Activated CD4-positive, alpha-beta T cell treated with anti-CD3 and anti-CD28 coated beads, Interleukin-2, amount 50 U/mL, for 16 hours (primary cell): ENCODE results near the gene ITPR1.

Experiments
- DNase-seq: peaks from one replicate; pipeline ENCODE4 v3.0.0-alpha.2; 2020

The ITPR1 gene

DNA sequence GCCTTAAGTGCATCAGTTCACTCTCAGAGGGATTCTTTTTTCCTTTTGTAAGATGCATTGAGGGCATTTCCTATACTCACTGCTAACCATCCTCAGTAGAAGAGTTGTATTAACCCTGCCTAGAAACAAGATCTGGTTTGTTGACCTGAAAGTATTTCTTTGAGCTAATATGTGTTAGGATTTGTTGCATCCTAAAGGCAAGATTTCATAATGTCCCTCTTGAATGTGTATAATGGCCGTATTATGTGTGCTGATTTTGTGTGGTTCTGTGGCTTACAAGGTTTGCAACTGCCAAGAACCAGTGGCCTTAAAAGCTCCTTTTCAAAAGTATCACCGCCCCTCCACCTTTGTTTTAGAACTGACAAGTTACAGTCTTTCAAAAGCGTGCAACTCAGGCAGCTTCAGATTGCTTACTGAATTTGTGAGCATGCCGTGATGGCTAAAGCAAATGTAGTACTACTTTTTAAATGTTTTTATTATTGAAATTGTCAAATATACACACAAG is 304.1 kb downstream of the ITPR1 start:
- no peak for DNase-seq

DNA sequence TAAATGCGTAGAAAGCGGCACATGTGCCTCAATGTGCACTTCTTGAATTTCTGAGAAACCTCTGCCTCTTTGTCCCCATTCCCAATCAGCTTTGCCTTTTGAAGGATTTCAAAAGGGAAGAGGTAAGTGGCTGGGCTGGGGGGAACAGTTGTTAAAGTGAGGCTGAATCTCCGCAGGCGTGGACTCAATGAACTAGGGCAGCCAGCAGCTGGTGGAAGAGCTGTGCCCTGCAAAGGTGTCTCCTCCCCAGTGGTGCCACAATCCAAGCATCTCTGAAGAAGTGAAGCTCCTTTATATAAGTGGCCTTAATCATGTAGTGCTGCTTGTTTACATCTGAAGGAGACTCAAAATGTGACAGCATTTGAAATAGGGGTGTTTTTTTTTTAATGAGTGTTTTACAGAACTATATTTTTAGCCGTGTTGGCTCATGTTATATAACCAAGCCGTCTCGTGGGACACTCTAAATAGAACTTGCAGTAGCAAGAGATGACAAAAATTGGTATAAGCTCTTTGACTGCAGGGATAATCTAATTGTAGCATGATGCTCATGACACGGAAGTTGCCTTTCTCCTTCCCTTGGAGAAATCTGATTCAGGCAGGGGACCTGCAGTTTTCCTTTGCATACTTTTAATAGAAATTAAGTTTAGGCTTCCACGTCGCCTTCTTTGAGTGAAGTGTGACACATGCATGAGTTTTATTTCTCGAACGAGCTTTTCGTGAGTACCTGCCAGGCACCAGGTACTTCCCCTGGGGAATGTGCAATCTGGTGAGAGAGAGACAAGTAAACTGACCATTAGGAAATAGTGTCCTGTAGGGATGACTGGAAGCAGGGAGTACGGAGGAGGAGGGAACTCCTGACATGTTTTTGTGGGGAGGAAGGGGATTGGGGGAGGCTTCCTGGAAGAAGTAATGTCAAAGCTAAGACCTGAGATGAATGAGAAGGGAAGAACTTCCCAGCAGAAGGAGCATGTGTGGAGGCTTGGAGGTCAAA is 306.4 kb downstream of the ITPR1 start:
- no peak for DNase-seq

DNA sequence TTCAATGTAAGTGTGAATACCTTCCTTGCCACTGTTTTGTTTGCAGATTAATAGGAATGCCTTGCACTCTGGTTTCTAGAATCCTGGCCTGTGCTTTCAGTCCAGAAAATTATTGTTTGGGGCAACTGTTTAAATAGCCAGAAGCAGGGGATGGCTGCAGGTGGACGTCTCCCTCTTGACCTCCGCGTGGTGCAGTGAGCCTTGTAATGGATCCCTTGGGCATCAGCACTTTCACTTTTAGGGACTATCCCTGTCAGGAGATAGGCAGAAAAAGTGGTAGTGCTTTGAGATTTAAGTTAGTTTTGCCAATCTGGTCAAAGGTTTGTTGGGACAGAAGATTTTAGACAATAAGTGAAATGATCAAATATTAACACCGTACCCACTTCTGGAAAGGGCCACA is 307.4 kb downstream of the ITPR1 start:
- DNase-seq, result no peak

DNA sequence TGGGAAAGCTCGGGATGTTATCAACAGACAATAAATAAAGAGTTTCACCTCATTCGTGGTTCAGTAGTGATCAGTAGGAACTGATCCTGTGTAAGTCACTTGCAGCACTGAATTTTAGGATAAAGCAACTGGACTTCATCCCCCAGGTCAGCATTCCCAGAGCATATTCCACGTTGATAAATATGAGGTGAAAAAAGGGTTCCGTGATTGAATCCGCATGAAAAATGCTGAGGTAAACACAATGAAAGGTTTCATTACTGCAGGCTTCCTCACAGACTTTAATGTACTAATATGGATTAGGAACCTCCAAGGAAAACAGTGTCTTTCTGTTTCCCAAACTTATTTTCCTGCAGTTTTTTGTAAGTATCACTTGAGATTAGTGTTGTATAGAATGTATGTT is 308.7 kb downstream of the ITPR1 start:
- DNase-seq, result no peak

DNA sequence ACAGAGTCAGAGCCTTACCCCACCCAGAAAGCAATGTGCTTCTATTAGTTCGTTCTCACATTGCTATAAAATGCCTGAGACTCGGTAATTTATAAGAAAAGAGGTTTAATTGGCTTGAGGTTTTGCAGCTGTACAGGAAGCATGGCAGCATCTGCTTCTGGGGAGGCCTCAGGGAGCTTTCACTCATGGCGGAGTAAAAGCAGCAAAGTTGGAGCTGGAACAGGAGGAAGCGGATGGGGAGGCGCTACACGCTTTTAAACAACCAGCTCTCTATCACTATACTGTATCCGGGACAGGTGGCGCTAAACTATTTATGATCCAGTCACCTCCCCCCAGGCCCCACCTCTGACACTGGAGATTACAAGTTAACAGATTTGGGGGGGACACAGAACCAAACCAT is 309.8 kb downstream of the ITPR1 start:
- DNase-seq, result no peak

DNA sequence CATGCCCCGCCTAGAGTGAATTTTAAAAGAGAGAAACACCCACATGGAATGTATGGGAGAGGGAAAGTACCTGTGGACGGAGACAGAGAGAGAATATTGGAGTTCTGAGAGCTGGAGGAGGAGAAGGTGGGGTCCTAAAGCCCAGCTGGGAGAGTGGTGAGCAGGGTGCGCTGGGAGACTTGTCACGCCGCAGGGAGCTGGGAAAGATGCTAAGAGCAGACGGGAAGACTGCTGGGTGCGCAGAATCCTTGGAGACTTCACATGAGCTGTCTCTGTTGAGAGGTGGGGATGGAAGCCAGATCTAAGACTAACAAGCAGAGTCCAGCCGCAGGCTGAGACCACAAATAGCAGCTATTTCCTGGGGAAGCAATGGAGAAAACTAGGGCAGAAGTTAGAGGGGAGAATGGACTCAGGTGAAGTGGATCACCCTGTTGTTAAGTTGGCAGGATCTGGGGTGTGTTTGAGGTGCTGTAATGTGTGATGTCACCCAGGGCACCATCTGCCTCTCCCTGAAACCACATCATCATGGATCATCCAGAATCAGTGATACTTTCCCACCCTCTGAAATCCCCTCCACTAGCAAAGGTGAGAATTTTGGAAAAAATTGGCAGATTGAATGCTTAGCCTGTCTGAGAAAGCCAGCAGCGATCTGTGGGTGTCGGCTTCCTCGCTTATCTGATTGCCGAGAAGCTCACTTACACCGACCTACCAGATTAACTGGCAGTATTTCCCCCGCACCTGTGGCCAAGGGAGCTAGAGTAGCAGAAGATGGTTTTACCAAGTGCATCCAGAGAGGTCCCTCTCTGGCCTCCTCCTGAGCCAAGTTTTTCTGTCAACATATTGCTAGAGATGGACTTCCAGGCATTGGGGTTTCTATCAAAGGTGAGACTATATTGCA is 311.3 kb downstream of the ITPR1 start:
- peak; percentile 61 for DNase-seq

DNA sequence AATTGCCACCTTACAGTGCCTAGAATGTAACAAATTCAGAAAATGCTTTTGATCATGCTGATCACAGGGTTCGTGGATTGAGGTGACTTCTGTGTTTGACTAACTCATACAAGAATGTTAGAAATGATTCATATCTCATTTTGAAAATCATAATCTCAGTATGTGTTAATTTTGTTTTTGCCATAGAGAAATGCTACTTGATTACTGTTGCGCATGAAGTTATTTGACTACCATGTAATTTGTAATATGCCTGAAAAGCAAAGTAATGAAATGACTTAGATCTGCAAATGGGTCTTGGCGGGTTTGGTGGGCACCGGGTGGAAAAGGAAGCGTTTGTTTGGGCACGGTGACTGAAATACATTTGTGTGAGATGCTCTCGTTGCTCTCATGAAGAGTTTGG is 312.5 kb downstream of the ITPR1 start:
- DNase-seq, result peak; percentile 88

DNA sequence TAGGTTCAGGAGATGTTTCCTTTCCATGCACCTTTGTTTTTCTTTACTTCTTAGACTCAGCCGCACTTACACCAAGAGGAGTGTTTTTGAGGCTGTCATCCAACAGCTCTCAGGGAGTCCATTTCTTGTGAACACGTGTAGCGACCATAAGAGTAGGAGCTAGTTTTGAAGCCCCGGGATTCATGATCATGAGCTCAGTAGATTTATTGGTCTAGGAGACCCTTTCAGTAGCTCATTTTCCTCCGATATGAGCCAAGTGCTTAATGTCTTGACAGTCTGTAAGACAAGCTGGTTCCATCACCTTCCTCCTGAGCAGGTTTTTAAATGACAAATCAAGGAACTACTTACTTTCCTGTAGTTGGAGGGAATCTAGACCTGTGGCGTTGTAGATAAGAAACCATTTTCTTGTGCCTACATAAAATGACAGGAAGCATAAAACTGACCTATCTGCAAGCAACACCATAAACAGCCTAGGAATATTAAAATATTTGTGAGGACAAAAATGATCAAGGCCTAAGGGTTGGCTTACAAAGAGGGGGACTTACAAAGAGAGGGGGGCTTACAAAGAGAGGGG is 313.5 kb downstream of the ITPR1 start:
- no peak for DNase-seq

DNA sequence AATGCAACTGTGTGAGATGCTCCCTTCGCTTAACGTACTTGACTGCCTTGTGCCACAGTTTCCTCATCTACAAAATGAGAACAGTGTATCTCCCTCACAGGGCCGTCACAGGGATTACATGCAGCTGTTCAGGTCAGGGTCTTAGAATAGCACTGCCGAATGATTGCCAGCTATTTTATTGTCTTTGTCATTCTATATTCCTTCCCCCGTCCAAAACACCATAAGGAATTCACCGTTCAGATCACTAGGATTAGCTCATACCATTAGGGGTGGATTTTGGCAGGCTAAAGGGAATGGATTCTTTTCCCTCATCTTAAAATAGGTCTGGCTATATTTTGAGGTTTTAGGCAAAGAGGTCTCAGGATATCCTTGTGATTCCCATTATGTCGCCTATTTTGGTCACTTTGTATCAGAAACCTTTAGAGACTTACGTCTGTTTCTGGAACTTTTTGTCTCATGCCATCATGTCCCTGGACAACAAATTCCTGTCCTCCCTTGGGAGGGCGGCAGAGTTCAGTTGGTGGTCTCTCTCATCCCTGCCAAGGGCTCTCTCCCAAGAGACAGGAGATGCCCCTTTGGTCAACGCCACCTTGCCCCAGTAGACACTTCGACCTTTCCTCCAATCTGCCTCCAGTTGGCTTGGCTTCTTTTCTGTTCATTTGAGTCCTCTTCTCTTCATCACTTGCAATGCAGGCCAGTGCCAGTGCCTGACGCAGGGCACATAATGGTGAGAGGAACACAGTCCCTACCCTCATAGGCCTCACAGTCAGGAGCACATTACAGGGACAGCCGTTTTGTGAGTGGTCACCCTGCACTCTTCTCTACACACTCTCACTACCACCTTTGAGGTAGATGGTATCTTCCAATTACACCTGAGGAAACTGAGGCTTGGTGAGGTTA is 314.5 kb downstream of the ITPR1 start:
- no peak for DNase-seq

DNA sequence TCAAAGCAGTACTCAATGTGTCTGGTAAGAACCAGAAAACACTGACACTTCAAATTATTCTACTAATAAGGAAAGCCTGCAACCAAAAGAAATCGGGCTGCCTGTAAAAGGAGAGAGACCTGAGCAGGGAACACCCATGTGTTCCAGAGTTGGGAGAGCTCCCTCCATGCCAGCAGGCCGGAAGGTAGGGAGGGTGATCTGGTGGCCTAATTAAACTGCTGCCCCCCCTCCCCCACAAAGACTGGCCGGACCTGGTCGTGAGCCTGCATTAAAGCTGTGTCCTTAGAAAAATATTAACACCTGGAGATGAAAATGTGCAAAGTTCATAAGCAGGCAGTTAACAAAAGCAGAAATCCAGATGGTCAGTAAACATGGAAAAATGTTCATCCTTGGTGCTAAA is 315.5 kb downstream of the ITPR1 start:
- DNase-seq, result no peak

DNA sequence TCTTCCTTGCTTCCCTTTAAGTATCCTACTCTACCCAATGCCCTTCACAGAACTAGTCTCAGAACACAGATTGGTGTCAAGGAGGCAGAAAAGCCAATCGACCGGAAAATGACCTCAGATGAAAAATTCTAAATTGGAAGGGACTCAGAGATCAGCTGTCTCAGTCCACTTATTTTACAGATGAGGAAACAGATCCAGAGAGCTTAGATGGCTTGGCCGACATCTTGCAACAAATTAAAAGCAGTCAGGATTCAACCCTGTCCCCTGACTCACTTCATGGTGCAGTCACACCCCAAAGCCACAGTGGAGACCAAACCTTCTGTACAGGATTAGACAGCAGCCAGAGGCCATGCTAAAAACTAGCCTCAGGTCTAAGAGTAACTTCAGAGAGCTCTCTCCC is 316.8 kb downstream of the ITPR1 start:
- no peak for DNase-seq

DNA sequence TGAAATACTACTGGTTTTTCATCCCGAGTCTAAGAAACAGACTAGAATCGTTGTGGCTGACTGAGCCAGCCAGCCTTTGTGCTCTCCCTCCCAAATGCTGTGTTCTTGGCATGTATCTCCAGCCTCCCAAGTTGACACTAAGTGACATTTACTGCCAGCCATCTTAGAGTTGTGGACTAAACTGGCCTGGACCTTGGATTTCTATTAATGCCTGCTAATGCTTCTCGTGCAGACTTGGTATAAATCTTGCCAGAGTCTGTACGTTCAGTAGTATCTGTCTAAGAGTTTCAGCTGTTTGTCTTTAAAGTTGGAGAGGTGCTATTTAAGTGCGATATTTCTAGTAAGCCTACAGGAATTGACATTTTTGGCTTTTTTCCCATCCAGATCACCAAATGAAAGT is 319.4 kb downstream of the ITPR1 start:
- no peak for DNase-seq

DNA sequence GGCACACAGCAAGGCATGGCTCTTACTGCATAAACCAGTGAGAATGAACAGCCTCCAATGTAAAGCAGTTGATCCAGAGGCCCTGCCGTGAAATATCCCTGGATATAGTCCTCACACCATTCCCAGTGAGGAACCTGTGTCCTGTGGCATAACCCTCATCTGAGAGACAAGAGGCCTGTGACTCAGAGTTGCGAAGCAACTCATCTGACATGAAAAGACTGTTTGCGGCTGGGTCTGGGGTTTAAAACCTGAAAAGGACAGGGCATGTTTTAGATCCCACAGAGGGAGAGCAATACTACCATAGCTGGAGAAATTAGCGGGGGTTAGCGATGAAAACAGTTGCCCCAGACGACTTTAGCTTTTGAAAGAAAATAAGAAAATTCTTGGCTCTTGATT is 320.8 kb downstream of the ITPR1 start:
- no peak for DNase-seq

DNA sequence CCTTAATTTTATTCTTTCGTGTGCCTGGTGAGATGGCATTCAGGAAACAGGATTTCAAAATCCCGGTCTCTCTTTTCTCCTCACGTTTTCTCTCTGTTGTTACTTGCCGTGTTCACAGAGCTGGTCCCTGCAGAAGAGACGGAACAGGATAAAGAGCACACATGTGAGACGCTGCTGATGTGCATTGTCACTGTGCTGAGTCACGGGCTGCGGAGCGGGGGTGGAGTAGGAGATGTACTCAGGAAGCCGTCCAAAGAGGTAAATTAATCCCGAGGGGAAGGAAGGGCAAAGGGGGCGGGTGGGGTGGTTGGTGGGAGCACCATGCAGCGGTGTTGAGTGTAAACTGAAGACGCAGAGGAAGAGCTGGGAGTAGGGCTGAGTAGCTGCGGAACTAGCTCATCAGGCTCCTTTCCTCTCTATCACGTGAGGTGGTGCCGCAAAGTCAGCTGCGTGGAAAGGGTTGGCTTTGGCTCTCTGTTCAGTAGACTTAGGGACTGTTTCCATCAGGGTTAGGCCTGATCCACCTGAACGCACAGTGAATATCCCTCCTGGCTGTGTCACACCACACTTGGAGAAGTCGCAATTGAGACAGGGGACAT is 321.3 kb downstream of the ITPR1 start:
- DNase-seq, result no peak

DNA sequence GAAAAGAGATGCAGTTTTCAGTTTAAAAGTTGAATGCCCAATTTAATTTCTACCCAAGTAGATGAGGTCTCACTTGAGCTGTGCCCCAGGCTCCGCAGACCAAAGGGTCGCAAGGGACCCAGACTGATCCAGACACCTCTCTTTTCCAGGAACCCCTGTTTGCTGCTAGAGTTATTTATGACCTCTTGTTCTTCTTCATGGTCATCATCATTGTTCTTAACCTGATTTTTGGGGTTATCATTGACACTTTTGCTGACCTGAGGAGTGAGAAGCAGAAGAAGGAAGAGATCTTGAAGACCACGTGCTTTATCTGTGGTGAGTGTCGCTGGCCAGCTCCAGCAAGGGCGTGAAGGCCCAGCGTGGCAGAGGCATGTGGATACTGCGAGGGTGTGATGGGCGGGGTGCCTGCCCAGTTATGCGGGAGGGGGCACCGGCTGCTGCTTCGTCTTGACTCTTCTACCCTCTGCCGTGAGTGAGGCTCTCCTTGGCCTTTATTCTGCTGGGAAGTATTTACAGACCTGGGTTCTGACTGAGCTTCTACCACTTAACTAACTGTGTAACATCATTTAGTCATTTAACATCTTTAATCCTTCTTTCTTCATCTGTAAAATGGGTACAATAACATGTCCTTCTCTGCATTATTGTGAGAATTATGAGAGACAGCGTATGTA is 321.9 kb downstream of the ITPR1 start:
- no peak for DNase-seq

DNA sequence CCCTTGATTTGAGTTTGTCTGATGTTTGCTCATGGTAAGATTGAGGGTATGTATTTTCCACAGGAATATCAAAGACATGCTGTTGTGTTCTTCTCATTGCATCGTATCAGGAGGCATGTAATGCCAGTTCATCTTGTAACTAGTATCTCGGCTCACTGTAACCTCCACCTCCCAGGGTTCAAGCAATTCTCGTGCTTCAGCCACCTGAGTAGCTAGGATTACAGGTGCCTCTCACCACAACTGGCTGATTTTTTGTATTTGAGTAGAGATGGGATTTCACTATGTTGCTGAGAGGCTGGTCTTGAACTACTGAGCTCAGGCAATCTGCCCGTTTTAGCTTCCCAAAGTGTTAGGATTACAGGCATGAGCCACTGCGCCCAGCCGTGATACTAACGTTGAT is 323.2 kb downstream of the ITPR1 start:
- DNase-seq, result no peak

DNA sequence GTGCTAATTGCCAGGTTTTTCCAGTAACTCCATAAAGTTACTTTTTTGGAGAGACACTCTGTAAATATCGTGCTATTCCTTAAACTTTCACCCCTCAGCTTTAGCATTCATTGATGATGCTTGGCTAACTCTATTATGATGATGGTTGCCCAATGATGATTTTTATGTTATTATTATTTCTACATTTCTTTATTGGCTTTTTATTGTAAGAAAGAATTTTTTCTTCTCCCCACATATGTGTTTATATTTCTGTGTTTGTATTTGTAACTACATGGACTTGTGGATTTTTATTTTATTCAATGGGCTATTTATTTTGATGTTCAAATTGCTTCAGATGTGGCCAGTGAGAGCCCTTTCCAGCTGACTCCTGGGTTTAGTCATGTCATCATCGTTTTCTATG is 323.6 kb downstream of the ITPR1 start:
- no peak for DNase-seq

DNA sequence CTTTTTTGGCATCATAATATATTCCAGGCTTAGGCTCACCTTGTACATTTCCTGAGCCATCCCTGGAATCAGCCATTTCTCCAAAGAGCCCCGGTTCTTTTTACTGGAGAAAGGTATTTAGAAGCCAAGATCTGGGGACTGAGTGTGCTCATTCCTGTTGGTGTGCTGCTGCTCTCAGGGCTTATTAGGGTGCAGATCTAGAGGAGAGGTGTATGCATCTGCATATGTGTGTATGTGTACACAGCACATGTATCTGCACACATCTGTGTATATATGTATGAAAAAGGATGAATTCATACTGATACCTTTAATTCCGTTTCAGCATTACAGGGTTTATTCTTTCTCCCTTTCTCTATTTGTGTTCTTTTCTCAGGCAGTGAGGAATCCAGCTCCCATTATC is 324.0 kb downstream of the ITPR1 start:
- no peak for DNase-seq

DNA sequence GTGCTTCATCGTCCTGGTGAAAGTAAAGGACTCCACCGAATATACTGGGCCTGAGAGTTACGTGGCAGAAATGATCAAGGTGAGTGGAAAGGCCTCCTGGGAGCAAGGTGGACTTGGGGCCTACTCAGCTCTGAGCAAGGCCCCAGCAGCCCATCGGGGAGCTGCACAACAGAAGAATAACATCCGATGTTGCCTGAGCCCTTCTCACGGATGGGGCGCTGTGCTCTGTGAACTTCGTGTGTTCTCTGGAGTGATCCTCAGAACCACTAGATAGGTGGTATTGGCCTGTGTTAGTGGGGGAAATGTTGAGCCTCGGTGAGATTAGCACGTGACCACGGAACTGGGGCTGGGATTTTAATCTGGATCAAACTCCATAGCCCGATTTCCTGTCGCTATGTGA is 325.0 kb downstream of the ITPR1 start:
- DNase-seq, result no peak

DNA sequence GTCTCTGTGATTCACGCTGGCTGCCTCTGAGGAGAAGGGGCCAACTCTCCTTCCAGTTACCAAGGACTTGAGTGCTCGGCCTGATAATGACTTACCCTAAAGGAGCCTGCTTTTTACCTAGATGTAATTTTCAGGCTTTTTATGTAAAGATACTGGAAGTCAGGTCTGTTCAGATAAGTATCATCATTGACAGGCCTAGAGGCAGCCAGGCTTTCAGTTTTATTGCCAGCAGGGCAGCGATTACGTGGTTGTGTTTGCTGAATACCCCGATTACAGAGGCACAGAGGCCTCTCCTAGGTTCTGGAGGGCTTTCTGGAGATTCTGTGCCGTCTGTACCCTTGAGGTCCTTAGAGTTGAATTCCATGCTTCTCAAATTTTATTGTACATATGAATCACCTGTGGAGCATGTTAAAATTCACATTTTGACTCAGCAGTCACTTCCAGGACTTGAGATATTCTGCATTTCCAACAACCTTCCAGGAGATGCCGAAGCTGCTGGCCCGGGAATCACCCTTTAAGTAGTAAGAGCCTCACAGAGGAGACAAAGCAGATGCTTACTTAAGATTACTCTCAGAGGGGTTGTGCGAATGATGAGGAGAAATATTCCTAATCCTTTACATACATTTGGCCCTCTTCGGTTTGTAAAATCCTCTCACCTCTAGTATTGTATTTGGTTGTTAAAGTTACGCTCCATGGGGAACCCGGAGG is 326.0 kb downstream of the ITPR1 start:
- DNase-seq, result no peak

DNA sequence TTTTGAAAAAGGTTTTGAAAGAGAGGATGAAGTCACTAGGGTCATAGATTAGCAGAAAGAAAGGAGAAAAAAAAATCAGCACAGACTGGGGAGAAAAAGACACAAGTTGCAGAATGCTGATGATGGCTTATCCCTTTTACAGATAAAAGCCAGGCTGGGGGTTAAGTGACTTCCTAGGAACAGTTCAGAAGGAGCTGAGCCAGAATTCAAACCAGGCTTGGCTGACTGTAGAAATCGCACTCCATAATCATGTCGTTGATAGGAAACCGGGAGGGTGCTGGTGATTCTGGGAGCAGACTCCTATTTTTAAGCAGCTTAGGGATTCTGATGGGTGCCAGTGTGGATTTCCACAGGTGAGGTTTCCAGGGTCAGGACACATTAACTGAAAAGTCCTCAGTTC is 326.6 kb downstream of the ITPR1 start:
- DNase-seq, result no peak
